Body of pancreas (tissue), 4 donors: ENCODE data around the gene SIAH3. TPM values are rescaled to one million over a fixed set of nuclear protein-coding genes. Genes with fewer than 3 reads are reported as not detected.

Source experiments
- ATAC-seq: fragments of 150-250 bp; one replicate; pipeline ENCODE4 v1.9.1; 2016
- DNase-seq, 4 donors: peaks; one replicate each; pipeline ENCODE4 v3.0.0-alpha.2; 2019
- H3K27ac ChIP-seq, 4 donors: fragments of 200-600 bp; sonication (generic); 1 replicate in 3 of 4; 2 replicates in 1 of 4; pipeline versions ENCODE4 v1.5.1 to v1.6.1; 2016 to 2019; ENCODE audit warnings: mild to moderate bottlenecking in 1 of 4, mixed read lengths in 1 of 4, moderate library complexity in 1 of 4
- H3K27me3 ChIP-seq, 2 donors: fragments of 200-600 bp; sonication (generic); one replicate each; pipeline ENCODE4 v1.6.0; 2016; ENCODE audit warnings: mild to moderate bottlenecking in 1 of 2
- H3K36me3 ChIP-seq, 2 donors: fragments of 200-600 bp; sonication (generic); replicated peaks in 1 of 2; 2 replicates each; pipeline ENCODE4 v1.5.1; 2016; ENCODE audit warnings: low read depth in 2 of 2; ENCODE audit not compliant: insufficient read depth in 1 of 2
- H3K4me1 ChIP-seq: fragments of 200-600 bp; sonication (generic); one replicate; pipeline ENCODE4 v1.6.0; 2016
- H3K4me3 ChIP-seq, 2 donors: fragments of 200-600 bp; sonication (generic); 1 replicate in 1 of 2; 2 replicates in 1 of 2; pipeline ENCODE4 v1.5.1; 2016 to 2019
- H3K9me3 ChIP-seq, 3 donors: fragments of 200-600 bp; sonication (generic); 1 replicate in 2 of 3; 2 replicates in 1 of 3; pipeline ENCODE4 v1.5.1; 2016
- CTCF ChIP-seq, 7 experiments: fragments of 450-650 bp in 4 of 7; fragments of 200-600 bp in 3 of 7; sonication (generic) in 3 of 7; IDR thresholded peaks; one replicate each; pipeline ENCODE4 v1.5.1; 2016 to 2019; ENCODE audit warnings: antibody characterized with exemption in 7 of 7
- POLR2A ChIP-seq, 3 donors: fragments of 450-650 bp; IDR thresholded peaks; one replicate each; pipeline ENCODE4 v1.6.1; 2016; ENCODE audit warnings: antibody characterized with exemption in 3 of 3, mild to moderate bottlenecking in 2 of 3
- WGBS, 2 donors: methylation state at CpG; one replicate each; pipeline ENCODE4 v1.1.5; 2017; 5-methylcytosine and 5-hydroxymethylcytosine counted together
- intact Hi-C: fragments of 100-400 bp; cut with DNase I; formaldehyde crosslinking; loops from one replicate; pipeline ENCODE4 v1.15.1; 2023
- total RNA-seq, 2 donors: library from RNA; depleted of rRNA; stranded (reverse); fragments of >200 nt; gene quantifications; one replicate each; pipeline ENCODE4 v1.1.0, GENCODE V29; 2016

The SIAH3 gene
- total RNA-seq, 2 donors from 2014 or later: under 0.01 TPM; not detected in 1

GRCh38 chr13:45847554-45848224 lies 3.9 kb downstream of the SIAH3 start:
- peak in 2 of 4 donors; percentile 21 to 46 for DNase-seq
- H3K4me3 ChIP-seq: no peak overlapping the region
- no peaks in the 10 kb centered on the region for H3K36me3 ChIP-seq
- H3K27me3 ChIP-seq: peaks cover 0 to 4% of the 10 kb centered on the region in 2 donors
- H3K27ac ChIP-seq: no peak overlapping the region
- 40 to 49% methylated on average over 13 of the region's 13 CpGs for WGBS, 2 donors
- intact Hi-C loops: no loop called here
- H3K4me1 ChIP-seq: peaks cover 17% of the 10 kb centered on the region
- H3K9me3 ChIP-seq: no peaks in the 10 kb centered on the region
- TF ChIP-seq CTCF (IDR thresholded peaks at IDR 0.05) (no peak), POLR2A (IDR thresholded peaks at IDR 0.05) (no peak)
- no peak for ATAC-seq

DNA sequence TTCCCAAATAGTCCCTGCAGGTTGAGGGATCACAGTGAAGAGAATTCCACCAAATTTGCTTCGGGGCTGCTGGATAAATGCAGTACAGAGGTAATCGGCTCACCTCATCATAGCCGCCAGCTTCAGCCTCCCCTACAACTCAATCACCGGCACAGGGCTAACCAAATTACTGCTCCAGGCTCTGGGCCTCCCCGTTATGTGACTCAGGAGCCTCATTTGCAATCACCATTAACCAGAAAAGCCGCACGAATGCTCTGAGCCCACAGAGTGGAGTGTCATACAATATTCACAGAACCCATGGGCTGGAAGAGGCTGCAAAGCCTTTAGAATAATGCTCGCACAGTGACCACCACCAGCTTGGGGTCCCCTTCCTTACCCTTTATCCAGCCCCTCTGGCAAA lies 4.9 kb downstream of the SIAH3 start:
- ATAC-seq (no peak), DNase-seq (no peak)
- 77 to 78% methylated on average over 8 of the region's 8 CpGs for WGBS, 2 donors
- H3K36me3 ChIP-seq: no peaks in the 10 kb centered on the region
- intact Hi-C loops: no loop called here
- H3K4me1 ChIP-seq: peaks cover 17% of the 10 kb centered on the region
- peaks cover 0 to 4% of the 10 kb centered on the region in 2 donors for H3K27me3 ChIP-seq
- no peak overlapping the region for H3K4me3 ChIP-seq
- no peaks in the 10 kb centered on the region for H3K9me3 ChIP-seq
- no peak overlapping the region for H3K27ac ChIP-seq
- TF ChIP-seq POLR2A (IDR thresholded peaks at IDR 0.05) (no peak), CTCF (IDR thresholded peaks at IDR 0.05) (no peak)

DNA sequence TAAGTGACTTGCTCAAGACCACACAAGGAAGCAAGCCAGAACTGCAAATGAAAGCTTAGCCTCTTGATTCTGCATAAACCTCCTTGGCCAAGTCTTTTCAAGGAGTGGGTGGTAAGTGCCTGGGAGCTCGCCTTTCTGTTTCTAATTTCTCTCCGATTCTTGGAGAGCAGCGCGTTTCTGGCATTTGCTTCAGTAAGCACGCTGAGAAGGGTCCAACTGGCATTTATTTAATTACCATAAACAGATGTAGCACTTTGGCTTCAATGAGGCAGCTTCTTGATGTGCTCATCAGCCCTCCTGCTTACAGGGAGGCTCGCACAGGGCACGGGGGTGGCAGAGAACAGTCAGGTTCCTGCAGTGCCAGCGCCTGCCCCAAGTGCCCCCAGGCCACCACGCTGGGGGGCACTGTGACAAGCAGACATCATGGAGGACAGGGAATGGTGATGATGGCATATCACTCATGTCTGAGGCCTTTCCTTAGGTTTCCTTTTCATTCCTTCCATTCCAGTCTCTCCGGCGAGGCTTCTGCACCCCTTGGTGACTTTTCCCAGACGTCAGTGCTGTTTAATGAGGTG lies 13.3 kb downstream of the SIAH3 start:
- DNase-seq: no peak

GRCh38 chr13:45837111-45837510 lies 14.4 kb downstream of the SIAH3 start:
- no peak overlapping the region for H3K27ac ChIP-seq
- no peaks in the 10 kb centered on the region for H3K36me3 ChIP-seq
- no peaks in the 10 kb centered on the region for H3K9me3 ChIP-seq
- ATAC-seq (no peak), DNase-seq (no peak)
- H3K4me1 ChIP-seq: no peaks in the 10 kb centered on the region
- no peak overlapping the region for H3K4me3 ChIP-seq
- intact Hi-C loops: no loop called here
- TF ChIP-seq CTCF (IDR thresholded peaks at IDR 0.05): no peak
- TF ChIP-seq POLR2A (IDR thresholded peaks at IDR 0.05): no peak
- 32 to 50% methylated on average over 1 of the region's 1 CpG for WGBS, 2 donors
- no peaks in the 10 kb centered on the region for H3K27me3 ChIP-seq

More for the DNA sequence above, 13.3 kb downstream of the SIAH3 start:
- Histone ChIP-seq H3K4me3 (no peak overlapping the region), H3K9me3 (no peaks in the 10 kb centered on the region), H3K27me3 (no peaks in the 10 kb centered on the region), H3K36me3 (no peaks in the 10 kb centered on the region), H3K4me1 (no peaks in the 10 kb centered on the region), H3K27ac (no peak overlapping the region)
- intact Hi-C loops: no loop called here
- TF ChIP-seq CTCF (IDR thresholded peaks at IDR 0.05): no peak
- no peak for TF ChIP-seq POLR2A (IDR thresholded peaks at IDR 0.05)
- 67 to 72% methylated on average over 12 of the region's 12 CpGs for WGBS, 2 donors
- no peak for ATAC-seq
